Tibial artery (tissue), 4 donors: Measurements from ENCODE around the gene PALLD.
A peak's percentile ranks its signal among the peaks of the same experiment; 100 is the strongest.

Experiments used
- DNase-seq, 2 donors: peaks; one replicate each; pipeline ENCODE4 v3.0.0-alpha.2; 2019
- H3K27ac ChIP-seq, 2 donors: fragments of 200-600 bp; sonication (generic) in 1 of 2; 1 replicate in 1 of 2; 2 replicates in 1 of 2; pipeline ENCODE4 v1.5.1; 2018 to 2019; ENCODE audit warnings: mild to moderate bottlenecking in 1 of 2
- H3K27me3 ChIP-seq, 2 donors: fragments of 200-600 bp; sonication (generic) in 1 of 2; one replicate each; pipeline versions ENCODE4 v1.5.1 to v1.6.0; 2016 to 2019
- H3K36me3 ChIP-seq, 3 donors: fragments of 200-600 bp; sonication (generic) in 2 of 3; one replicate each; pipeline ENCODE4 v1.5.1; 2016 to 2019; ENCODE audit warnings: mild to moderate bottlenecking in 2 of 3
- H3K4me1 ChIP-seq, 4 donors: fragments of 200-600 bp; sonication (generic) in 2 of 4; 1 replicate in 3 of 4; 2 replicates in 1 of 4; pipeline ENCODE4 v1.5.1; 2016 to 2019
- H3K4me3 ChIP-seq, 2 donors: fragments of 200-600 bp; sonication (generic) in 1 of 2; 1 replicate in 1 of 2; 2 replicates in 1 of 2; pipeline ENCODE4 v1.5.1; 2018 to 2019; ENCODE audit warnings: mild to moderate bottlenecking in 2 of 2
- H3K9me3 ChIP-seq, 3 donors: fragments of 200-600 bp; sonication (generic) in 1 of 3; one replicate each; pipeline ENCODE4 v1.5.1; 2016 to 2019
- CTCF ChIP-seq, 2 experiments: fragments of 200-600 bp in 1 of 2; fragments of 450-650 bp in 1 of 2; IDR thresholded peaks; one replicate each; pipeline ENCODE4 v1.5.1; 2017 to 2019; ENCODE audit warnings: antibody characterized with exemption in 2 of 2, mild to moderate bottlenecking in 1 of 2, moderate library complexity in 1 of 2
- intact Hi-C: fragments of 100-400 bp; cut with DNase I; formaldehyde crosslinking; loops from one replicate; pipeline ENCODE4 v1.15.0; 2023; ENCODE audit warnings: low total_unique reads

PALLD gene

GRCh38 chr4:168920441-168921065 lies 423.7 kb downstream of the PALLD start:
- TF ChIP-seq CTCF (IDR thresholded peaks at IDR 0.05): no peak
- Histone ChIP-seq H3K4me1 (peaks cover 0 to 38% (median 0%) of the 10 kb centered on the region in 4 donors), H3K36me3 (peaks cover 69 to 91% (median 87%) of the 10 kb centered on the region in 3 donors), H3K9me3 (no peaks in the 10 kb centered on the region), H3K27me3 (no peaks in the 10 kb centered on the region), H3K4me3 (no peak overlapping the region), H3K27ac (peak overlapping the region in 1 of 2 donors; percentile 36)
- intact Hi-C loops: no loop called here
- no peak for DNase-seq

GRCh38 chr4:168923526-168924194 lies 426.8 kb downstream of the PALLD start:
- peaks cover 0 to 29% (median 0%) of the 10 kb centered on the region in 4 donors for H3K4me1 ChIP-seq
- DNase-seq: peak in 1 of 2 donors; percentile 51
- no peak overlapping the region for H3K4me3 ChIP-seq
- H3K9me3 ChIP-seq: no peaks in the 10 kb centered on the region
- peaks cover 85 to 96% (median 96%) of the 10 kb centered on the region in 3 donors for H3K36me3 ChIP-seq
- TF ChIP-seq CTCF (IDR thresholded peaks at IDR 0.05): peak; percentile 58 to 65
- peak overlapping the region in 1 of 2 donors; percentile 15 for H3K27ac ChIP-seq
- intact Hi-C loops: no loop called here
- H3K27me3 ChIP-seq: no peaks in the 10 kb centered on the region

GRCh38 chr4:168924667-168925066 lies 427.8 kb downstream of the PALLD start:
- H3K27ac ChIP-seq: no peak overlapping the region
- H3K27me3 ChIP-seq: no peaks in the 10 kb centered on the region
- peaks cover 87 to 98% (median 97%) of the 10 kb centered on the region in 3 donors for H3K36me3 ChIP-seq
- H3K4me3 ChIP-seq: no peak overlapping the region
- peaks cover 0 to 21% (median 0%) of the 10 kb centered on the region in 4 donors for H3K4me1 ChIP-seq
- DNase-seq: no peak
- intact Hi-C loops: no loop called here
- TF ChIP-seq CTCF (IDR thresholded peaks at IDR 0.05): no peak
- no peaks in the 10 kb centered on the region for H3K9me3 ChIP-seq

- Histone ChIP-seq H3K9me3 (peaks cover 0 to 5% (median 0%) of the 10 kb centered on the region in 3 donors), H3K36me3 (peaks cover 83 to 97% (median 96%) of the 10 kb centered on the region in 3 donors), H3K4me1 (peaks cover 0 to 8% (median 0%) of the 10 kb centered on the region in 4 donors), H3K27ac (no peak overlapping the region), H3K27me3 (no peaks in the 10 kb centered on the region), H3K4me3 (no peak overlapping the region)
- intact Hi-C loops: no loop called here
- TF ChIP-seq CTCF (IDR thresholded peaks at IDR 0.05): no peak
- DNase-seq: no peak
Observed at GRCh38 chr4:168925789-168926490, 429.1 kb downstream of the PALLD start.

- intact Hi-C loops: no loop called here
- Histone ChIP-seq H3K27ac (no peak overlapping the region), H3K4me1 (no peaks in the 10 kb centered on the region), H3K9me3 (peaks cover 0 to 22% (median 18%) of the 10 kb centered on the region in 3 donors), H3K27me3 (no peaks in the 10 kb centered on the region), H3K4me3 (no peak overlapping the region), H3K36me3 (peaks cover 74 to 79% (median 79%) of the 10 kb centered on the region in 3 donors)
- no peak for DNase-seq
- TF ChIP-seq CTCF (IDR thresholded peaks at IDR 0.05): no peak
Observed at GRCh38 chr4:168928346-168928745, 431.5 kb downstream of the PALLD start.
